Neuron (in vitro differentiated cells): ENCODE measurements around the gene PIP5KL1.
"Not testable (repeated sequence)": the region's sequence is repeated elsewhere in the genome, so short reads cannot be mapped to it uniquely, and the experiment has no call there.

Experiments
- H2AFZ ChIP-seq: one replicate; pipeline ENCODE4 v1.6.1; 2013; ENCODE audit warnings: low read depth, mild to moderate bottlenecking, inconsistent platforms, low read length, moderate library complexity
- H3K27me3 ChIP-seq: one replicate; pipeline ENCODE4 v1.6.1; 2013; ENCODE audit warnings: low read length; ENCODE audit not compliant: insufficient read depth
- H3K36me3 ChIP-seq: one replicate; pipeline ENCODE4 v1.6.1; 2013; ENCODE audit warnings: low read length; ENCODE audit not compliant: insufficient read depth
- H3K4me1 ChIP-seq: one replicate; pipeline ENCODE4 v1.6.1; 2013; ENCODE audit warnings: low read length; ENCODE audit not compliant: insufficient read depth
- H3K4me3 ChIP-seq: 2 replicates; pipeline ENCODE4 v1.5.1; 2013; ENCODE audit warnings: mild to moderate bottlenecking, low read length, moderate library complexity
- H3K9me3 ChIP-seq: one replicate; pipeline ENCODE4 v1.6.1; 2013; ENCODE audit warnings: low read length

The PIP5KL1 gene

GRCh38 chr9:127886401-127886972 is 44.1 kb downstream of the PIP5KL1 start:
- Histone ChIP-seq H3K9me3 (no peaks in the 10 kb centered on the region), H3K36me3 (peaks cover 26% of the 10 kb centered on the region), H3K4me1 (no peaks in the 10 kb centered on the region), H3K27me3 (no peaks in the 10 kb centered on the region), H3K4me3 (no peak overlapping the region), H2AFZ (no peak overlapping the region)

GRCh38 chr9:127885508-127886281 is 44.9 kb downstream of the PIP5KL1 start:
- H3K27me3 ChIP-seq: no peaks in the 10 kb centered on the region
- no peaks in the 10 kb centered on the region for H3K4me1 ChIP-seq
- H3K9me3 ChIP-seq: no peaks in the 10 kb centered on the region
- peaks cover 21% of the 10 kb centered on the region for H3K36me3 ChIP-seq
- H2AFZ ChIP-seq: no peak overlapping the region
- no peak overlapping the region for H3K4me3 ChIP-seq

GRCh38 chr9:127884976-127885490 is 45.5 kb downstream of the PIP5KL1 start:
- no peaks in the 10 kb centered on the region for H3K27me3 ChIP-seq
- no peaks in the 10 kb centered on the region for H3K9me3 ChIP-seq
- no peak overlapping the region for H3K4me3 ChIP-seq
- H3K36me3 ChIP-seq: peaks cover 15% of the 10 kb centered on the region
- H2AFZ ChIP-seq: no peak overlapping the region
- H3K4me1 ChIP-seq: no peaks in the 10 kb centered on the region

- no peak overlapping the region for H3K4me3 ChIP-seq
- peaks cover 12% of the 10 kb centered on the region for H3K36me3 ChIP-seq
- no peaks in the 10 kb centered on the region for H3K9me3 ChIP-seq
- H3K27me3 ChIP-seq: no peaks in the 10 kb centered on the region
- H2AFZ ChIP-seq: no peak overlapping the region
- H3K4me1 ChIP-seq: no peaks in the 10 kb centered on the region
Measured at GRCh38 chr9:127884427-127884911, 46.1 kb downstream of the PIP5KL1 start.

- no peaks in the 10 kb centered on the region for H3K4me1 ChIP-seq
- H3K4me3 ChIP-seq: no peak overlapping the region
- peaks cover 12% of the 10 kb centered on the region for H3K36me3 ChIP-seq
- no peaks in the 10 kb centered on the region for H3K27me3 ChIP-seq
- H3K9me3 ChIP-seq: no peaks in the 10 kb centered on the region
- no peak overlapping the region for H2AFZ ChIP-seq
Measured at GRCh38 chr9:127883959-127884358, 46.6 kb downstream of the PIP5KL1 start.

- not testable (repeated sequence) for H3K9me3 ChIP-seq, H3K27me3 ChIP-seq, H2AFZ ChIP-seq, H3K4me3 ChIP-seq, H3K36me3 ChIP-seq
- H3K4me1 ChIP-seq: peaks cover 11% of the 10 kb centered on the region
Measured at GRCh38 chr9:127881715-127882114, 48.9 kb downstream of the PIP5KL1 start.

GRCh38 chr9:127880143-127880542 is 50.4 kb downstream of the PIP5KL1 start:
- no peak overlapping the region for H2AFZ ChIP-seq
- H3K36me3 ChIP-seq: no peaks in the 10 kb centered on the region
- H3K4me1 ChIP-seq: peaks cover 23% of the 10 kb centered on the region
- H3K4me3 ChIP-seq: no peak overlapping the region
- no peaks in the 10 kb centered on the region for H3K27me3 ChIP-seq
- H3K9me3 ChIP-seq: no peaks in the 10 kb centered on the region

- no peaks in the 10 kb centered on the region for H3K9me3 ChIP-seq
- H3K36me3 ChIP-seq: no peaks in the 10 kb centered on the region
- H3K4me1 ChIP-seq: peaks cover 35% of the 10 kb centered on the region
- H3K4me3 ChIP-seq: no peak overlapping the region
- H3K27me3 ChIP-seq: no peaks in the 10 kb centered on the region
- H2AFZ ChIP-seq: no peak overlapping the region
Measured at GRCh38 chr9:127878652-127879390, 51.8 kb downstream of the PIP5KL1 start.

GRCh38 chr9:127878001-127878651 is 52.5 kb downstream of the PIP5KL1 start:
- no peaks in the 10 kb centered on the region for H3K9me3 ChIP-seq
- H3K4me3 ChIP-seq: peak overlapping the region; percentile 46
- H2AFZ ChIP-seq: peak overlapping the region; percentile 60
- H3K4me1 ChIP-seq: peaks cover 42% of the 10 kb centered on the region
- no peaks in the 10 kb centered on the region for H3K27me3 ChIP-seq
- H3K36me3 ChIP-seq: no peaks in the 10 kb centered on the region

GRCh38 chr9:127877566-127877998 is 53.0 kb downstream of the PIP5KL1 start, which contains the start of gene AK1:
TSS of gene AK1 (minus strand) at chr9:127877675. CDS start at chr9:127874617, 3,058 bp downstream.
- Histone ChIP-seq H2AFZ (peak within 1 kb of the TSS; percentile 60), H3K4me1 (peaks cover 47% of the 10 kb centered on the region), H3K9me3 (no peaks in the 10 kb centered on the region), H3K27me3 (no peaks in the 10 kb centered on the region), H3K4me3 (peak within 1 kb of the TSS; percentile 46), H3K36me3 (no peaks in the 10 kb centered on the region)

GRCh38 chr9:127876764-127877562 is 53.6 kb downstream of the PIP5KL1 start:
- Histone ChIP-seq H2AFZ (peak overlapping the region; percentile 60), H3K9me3 (no peaks in the 10 kb centered on the region), H3K4me1 (peaks cover 50% of the 10 kb centered on the region), H3K36me3 (no peaks in the 10 kb centered on the region), H3K27me3 (no peaks in the 10 kb centered on the region), H3K4me3 (peak overlapping the region; percentile 46)
